ENCODE data around the gene SH3RF3.

Gene SH3RF3

DNA sequence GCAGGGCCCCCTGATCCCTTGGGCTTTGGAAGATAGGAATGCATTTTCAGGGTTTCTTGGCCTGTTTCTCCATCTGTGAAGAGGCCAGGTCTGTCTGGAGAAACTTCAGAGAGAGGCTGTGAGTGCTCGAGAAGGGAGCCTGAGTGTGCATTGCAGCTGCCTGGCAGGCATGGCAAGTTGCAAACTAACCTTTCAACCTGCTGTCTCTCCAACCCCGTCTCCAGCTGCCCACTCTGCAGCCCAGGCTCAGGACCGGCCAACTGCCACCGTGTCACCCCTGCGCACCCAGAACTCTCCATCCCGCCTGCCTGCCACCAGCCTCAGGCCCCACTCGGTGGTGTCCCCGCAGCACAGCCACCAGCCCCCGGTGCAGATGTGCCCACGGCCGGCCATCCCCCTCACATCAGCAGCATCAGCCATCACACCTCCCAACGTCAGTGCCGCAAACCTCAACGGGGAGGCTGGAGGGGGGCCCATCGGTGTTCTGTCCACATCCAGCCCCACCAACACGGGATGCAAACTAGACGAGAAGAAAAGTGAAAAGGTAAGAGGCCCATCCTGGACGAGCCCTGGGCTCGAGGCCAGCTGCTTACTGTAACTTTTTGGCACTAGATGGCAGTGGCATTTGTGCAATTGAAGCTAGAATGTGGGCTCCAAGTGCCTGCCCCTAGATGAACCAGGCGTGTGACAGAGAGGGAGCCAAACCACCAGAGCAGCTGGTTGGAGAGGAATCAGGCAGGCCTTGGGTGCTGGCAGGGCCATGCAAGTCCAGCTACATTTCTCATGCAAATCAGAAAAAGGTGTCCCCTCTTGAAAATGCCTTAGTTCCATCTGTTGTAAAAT is 320.2 kb downstream of the SH3RF3 start:
- no peak for DNase-seq (ENCODE audit: low spot score)
- no peak overlapping the region for H4K91ac ChIP-seq (ENCODE audit: low read depth, low read length, poor library complexity)
- H2AK5ac ChIP-seq (ENCODE audit: low read depth, low read length): no peak overlapping the region
- H2AFZ ChIP-seq (ENCODE audit: low read length): no peak overlapping the region
- H3K4ac ChIP-seq (ENCODE audit: low read length): no peak overlapping the region
- no peaks in the 10 kb centered on the region for H3K79me1 ChIP-seq (ENCODE audit: low read depth, low read length)
- peak overlapping the region; percentile 57 for H3K14ac ChIP-seq (ENCODE audit: low read length)
- H4K8ac ChIP-seq (ENCODE audit: low read depth, low read length): no peak overlapping the region
- no peak overlapping the region for H3K4me3 ChIP-seq (ENCODE audit: low read length in 2 of 2)
- no peak overlapping the region for H2BK12ac ChIP-seq (ENCODE audit: low read length)
- peak overlapping the region; percentile 19 for H2BK5ac ChIP-seq (ENCODE audit: low read length)
- peak overlapping the region; percentile 27 for H3K23ac ChIP-seq (ENCODE audit: low read depth, low read length, poor library complexity)
- H3K27ac ChIP-seq (replicated peaks; ENCODE audit: low read length): no peak overlapping the region
- peak overlapping the region; percentile 13 for H3K9ac ChIP-seq (ENCODE audit: low read depth, low read length, poor library complexity)
- H3K4me1 ChIP-seq (ENCODE audit: control insufficient read depth in 2 of 2, insufficient read depth in 1 of 2, low read depth in 1 of 2, low read length in 2 of 2): peaks cover 4 to 8% of the 10 kb centered on the region in 2 donors
- H3K9me3 ChIP-seq (replicated peaks in 1 of 2; ENCODE audit: control insufficient read depth in 2 of 2, insufficient read depth in 1 of 2, low read depth in 1 of 2, low read length in 2 of 2): peaks cover 2 to 11% of the 10 kb centered on the region in 2 donors
- H3K27me3 ChIP-seq (ENCODE audit: control insufficient read depth in 3 of 3, insufficient read depth in 3 of 3, low read depth in 1 of 3, low read length in 3 of 3): no peaks in the 10 kb centered on the region
- H3K36me3 ChIP-seq (replicated peaks in 1 of 2; ENCODE audit: control insufficient read depth in 2 of 2, insufficient read depth in 2 of 2, low read length in 2 of 2): no peaks in the 10 kb centered on the region
- peak overlapping the region; percentile 15 for H3K18ac ChIP-seq (ENCODE audit: low read length)
- no peak overlapping the region for H2BK120ac ChIP-seq (ENCODE audit: low read depth, low read length)
- H3K4me2 ChIP-seq (ENCODE audit: insufficient read depth, low read length, poor library complexity, severe bottlenecking): no peak overlapping the region
- no CpG with 5 or more reads among the region's 20 CpGs for WGBS, 2 donors (ENCODE audit: extremely low coverage in 2 of 2, insufficient read length in 2 of 2, insufficient replicate concordance in 1 of 2)
- no peak overlapping the region for H2BK15ac ChIP-seq (ENCODE audit: low read length)

DNA sequence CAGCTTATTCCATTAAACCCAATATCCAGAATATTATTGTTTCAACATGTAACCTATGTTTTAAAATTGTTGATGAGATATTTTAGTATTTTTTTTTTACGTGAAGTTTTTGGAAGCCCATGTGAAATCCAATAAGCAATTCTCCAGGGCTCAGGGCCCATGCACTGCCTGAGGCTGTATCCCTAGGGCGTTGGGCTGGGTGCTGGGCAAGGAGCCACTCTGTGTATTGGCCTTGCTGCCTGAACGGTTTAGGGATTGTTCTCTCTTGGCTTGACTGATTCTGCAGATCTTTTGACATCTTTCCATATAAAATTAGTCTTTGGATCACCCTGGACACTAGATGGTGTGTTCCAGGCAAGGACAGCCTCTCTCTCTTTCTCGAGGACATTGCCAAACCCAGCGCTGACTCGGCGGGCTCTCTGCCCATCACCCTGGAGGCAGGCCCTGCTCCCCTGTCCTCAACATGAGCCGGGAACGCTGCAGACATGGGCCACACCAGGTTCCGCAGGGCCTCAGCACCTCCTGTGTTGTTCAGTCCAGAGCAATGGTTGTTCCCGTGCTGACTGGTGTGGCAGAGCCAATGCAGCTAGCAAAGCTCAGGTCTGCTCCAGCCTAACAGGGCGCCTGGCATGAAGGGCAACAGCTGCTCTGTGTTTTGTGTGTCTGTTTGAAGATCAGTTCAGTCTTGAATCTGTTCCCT is 321.7 kb downstream of the SH3RF3 start:
- Histone ChIP-seq H2AK5ac (ENCODE audit: low read depth, low read length) (no peak overlapping the region), H2AFZ (ENCODE audit: low read length) (no peak overlapping the region), H2BK15ac (ENCODE audit: low read length) (no peak overlapping the region), H3K27me3 (ENCODE audit: control insufficient read depth in 3 of 3, insufficient read depth in 3 of 3, low read depth in 1 of 3, low read length in 3 of 3) (no peaks in the 10 kb centered on the region), H3K4ac (ENCODE audit: low read length) (no peak overlapping the region), H2BK120ac (ENCODE audit: low read depth, low read length) (no peak overlapping the region), H3K9me3 (replicated peaks in 1 of 2; ENCODE audit: control insufficient read depth in 2 of 2, insufficient read depth in 1 of 2, low read depth in 1 of 2, low read length in 2 of 2) (peaks cover 0 to 2% of the 10 kb centered on the region in 2 donors), H2BK5ac (ENCODE audit: low read length) (no peak overlapping the region), H2BK12ac (ENCODE audit: low read length) (no peak overlapping the region), H3K18ac (ENCODE audit: low read length) (peak overlapping the region; percentile 17), H3K4me1 (ENCODE audit: control insufficient read depth in 2 of 2, insufficient read depth in 1 of 2, low read depth in 1 of 2, low read length in 2 of 2) (peaks cover 4 to 8% of the 10 kb centered on the region in 2 donors), H3K4me2 (ENCODE audit: insufficient read depth, low read length, poor library complexity, severe bottlenecking) (no peak overlapping the region), H3K9ac (ENCODE audit: low read depth, low read length, poor library complexity) (no peak overlapping the region), H3K4me3 (ENCODE audit: low read length in 2 of 2) (no peak overlapping the region), H3K23ac (ENCODE audit: low read depth, low read length, poor library complexity) (no peak overlapping the region), H3K27ac (replicated peaks; ENCODE audit: low read length) (no peak overlapping the region), H4K8ac (ENCODE audit: low read depth, low read length) (no peak overlapping the region), H4K91ac (ENCODE audit: low read depth, low read length, poor library complexity) (no peak overlapping the region), H3K14ac (ENCODE audit: low read length) (no peak overlapping the region), H3K36me3 (replicated peaks in 1 of 2; ENCODE audit: control insufficient read depth in 2 of 2, insufficient read depth in 2 of 2, low read length in 2 of 2) (no peaks in the 10 kb centered on the region), H3K79me1 (ENCODE audit: low read depth, low read length) (no peaks in the 10 kb centered on the region)
- no peak for DNase-seq (ENCODE audit: low spot score)
- WGBS, 2 donors (ENCODE audit: extremely low coverage in 2 of 2, insufficient read length in 2 of 2, insufficient replicate concordance in 1 of 2): no CpG with 5 or more reads among the region's 12 CpGs

DNA sequence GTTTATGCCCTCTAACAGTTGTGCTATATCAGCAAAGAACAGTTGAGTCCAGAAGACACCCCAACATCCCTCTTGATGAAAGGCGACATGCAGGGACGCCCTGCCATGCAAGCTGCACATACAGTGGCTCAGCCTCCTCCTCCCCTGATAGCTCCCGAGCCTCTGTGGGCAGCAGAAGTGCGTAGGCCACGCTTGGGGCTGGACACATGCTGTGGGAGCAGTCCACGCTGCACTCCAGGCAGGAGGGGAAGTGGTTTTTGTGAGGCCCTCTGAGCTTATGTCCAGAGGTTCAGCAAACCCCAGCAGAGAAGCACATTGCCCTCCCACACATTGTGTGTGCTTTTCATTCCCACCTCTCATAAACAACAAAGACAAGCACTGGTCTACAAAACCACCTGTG is 322.7 kb downstream of the SH3RF3 start:
- Histone ChIP-seq H3K27me3 (ENCODE audit: control insufficient read depth in 3 of 3, insufficient read depth in 3 of 3, low read depth in 1 of 3, low read length in 3 of 3) (no peaks in the 10 kb centered on the region), H2BK120ac (ENCODE audit: low read depth, low read length) (no peak overlapping the region), H2BK15ac (ENCODE audit: low read length) (no peak overlapping the region), H3K23ac (ENCODE audit: low read depth, low read length, poor library complexity) (no peak overlapping the region), H3K4ac (ENCODE audit: low read length) (no peak overlapping the region), H3K18ac (ENCODE audit: low read length) (peak overlapping the region; percentile 84), H3K9me3 (replicated peaks in 1 of 2; ENCODE audit: control insufficient read depth in 2 of 2, insufficient read depth in 1 of 2, low read depth in 1 of 2, low read length in 2 of 2) (peaks cover 0 to 2% of the 10 kb centered on the region in 2 donors), H2AFZ (ENCODE audit: low read length) (no peak overlapping the region), H3K9ac (ENCODE audit: low read depth, low read length, poor library complexity) (no peak overlapping the region), H4K91ac (ENCODE audit: low read depth, low read length, poor library complexity) (no peak overlapping the region), H3K4me2 (ENCODE audit: insufficient read depth, low read length, poor library complexity, severe bottlenecking) (no peak overlapping the region), H4K8ac (ENCODE audit: low read depth, low read length) (no peak overlapping the region), H2AK5ac (ENCODE audit: low read depth, low read length) (no peak overlapping the region), H3K14ac (ENCODE audit: low read length) (no peak overlapping the region), H3K4me3 (ENCODE audit: low read length in 2 of 2) (no peak overlapping the region), H2BK5ac (ENCODE audit: low read length) (no peak overlapping the region), H3K27ac (replicated peaks; ENCODE audit: low read length) (no peak overlapping the region), H3K79me1 (ENCODE audit: low read depth, low read length) (no peaks in the 10 kb centered on the region), H3K36me3 (replicated peaks in 1 of 2; ENCODE audit: control insufficient read depth in 2 of 2, insufficient read depth in 2 of 2, low read length in 2 of 2) (no peaks in the 10 kb centered on the region), H2BK12ac (ENCODE audit: low read length) (no peak overlapping the region), H3K4me1 (ENCODE audit: control insufficient read depth in 2 of 2, insufficient read depth in 1 of 2, low read depth in 1 of 2, low read length in 2 of 2) (peaks cover 4 to 6% of the 10 kb centered on the region in 2 donors)
- no peak for DNase-seq (ENCODE audit: low spot score)
- WGBS, 2 donors (ENCODE audit: extremely low coverage in 2 of 2, insufficient read length in 2 of 2, insufficient replicate concordance in 1 of 2): no CpG with 5 or more reads among the region's 6 CpGs
